Measurements from ENCODE around the gene OR4F6.
"Not testable (repeated sequence)": the region's sequence is repeated elsewhere in the genome, so short reads cannot be mapped to it uniquely, and the experiment has no call there.

DNA sequence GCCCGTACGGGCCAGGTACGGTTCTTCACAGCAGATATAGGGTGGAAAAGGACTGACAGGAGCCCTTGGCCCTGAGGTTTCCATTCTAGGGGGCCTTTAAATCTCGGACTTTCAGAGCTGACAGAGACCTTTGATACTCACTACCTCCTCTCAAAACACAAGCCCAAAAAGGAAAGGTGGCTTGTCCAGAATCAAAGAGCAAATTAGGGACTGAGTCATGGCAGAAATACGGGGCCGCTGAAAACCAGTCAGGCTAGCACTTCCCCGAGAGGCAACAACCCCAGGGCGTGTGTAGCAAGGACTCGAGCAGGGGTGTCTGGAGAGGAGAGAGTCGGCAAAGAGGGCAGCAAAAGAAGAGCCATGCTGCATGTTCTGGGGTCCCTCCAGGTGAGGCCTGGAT, 24.7 kb upstream of the OR4F6 start:
- TF ChIP-seq, protein P1, sequence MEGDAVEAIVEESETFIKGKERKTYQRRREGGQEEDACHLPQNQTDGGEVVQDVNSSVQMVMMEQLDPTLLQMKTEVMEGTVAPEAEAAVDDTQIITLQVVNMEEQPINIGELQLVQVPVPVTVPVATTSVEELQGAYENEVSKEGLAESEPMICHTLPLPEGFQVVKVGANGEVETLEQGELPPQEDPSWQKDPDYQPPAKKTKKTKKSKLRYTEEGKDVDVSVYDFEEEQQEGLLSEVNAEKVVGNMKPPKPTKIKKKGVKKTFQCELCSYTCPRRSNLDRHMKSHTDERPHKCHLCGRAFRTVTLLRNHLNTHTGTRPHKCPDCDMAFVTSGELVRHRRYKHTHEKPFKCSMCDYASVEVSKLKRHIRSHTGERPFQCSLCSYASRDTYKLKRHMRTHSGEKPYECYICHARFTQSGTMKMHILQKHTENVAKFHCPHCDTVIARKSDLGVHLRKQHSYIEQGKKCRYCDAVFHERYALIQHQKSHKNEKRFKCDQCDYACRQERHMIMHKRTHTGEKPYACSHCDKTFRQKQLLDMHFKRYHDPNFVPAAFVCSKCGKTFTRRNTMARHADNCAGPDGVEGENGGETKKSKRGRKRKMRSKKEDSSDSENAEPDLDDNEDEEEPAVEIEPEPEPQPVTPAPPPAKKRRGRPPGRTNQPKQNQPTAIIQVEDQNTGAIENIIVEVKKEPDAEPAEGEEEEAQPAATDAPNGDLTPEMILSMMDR (IDR thresholded peaks at IDR 0.05; ENCODE audit: low read depth, low read length), result not testable (repeated sequence)
- TF ChIP-seq, protein P2, sequence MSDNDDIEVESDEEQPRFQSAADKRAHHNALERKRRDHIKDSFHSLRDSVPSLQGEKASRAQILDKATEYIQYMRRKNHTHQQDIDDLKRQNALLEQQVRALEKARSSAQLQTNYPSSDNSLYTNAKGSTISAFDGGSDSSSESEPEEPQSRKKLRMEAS (IDR thresholded peaks at IDR 0.05; ENCODE audit: low read depth, low read length), result not testable (repeated sequence)
- not testable (repeated sequence) for TF ChIP-seq POLR2A (IDR thresholded peaks at IDR 0.05; ENCODE audit: extremely low read depth, insufficient read length)

Data from NB4 (cell line).